Measurements from ENCODE around the gene FYN.

The FYN gene

DNA sequence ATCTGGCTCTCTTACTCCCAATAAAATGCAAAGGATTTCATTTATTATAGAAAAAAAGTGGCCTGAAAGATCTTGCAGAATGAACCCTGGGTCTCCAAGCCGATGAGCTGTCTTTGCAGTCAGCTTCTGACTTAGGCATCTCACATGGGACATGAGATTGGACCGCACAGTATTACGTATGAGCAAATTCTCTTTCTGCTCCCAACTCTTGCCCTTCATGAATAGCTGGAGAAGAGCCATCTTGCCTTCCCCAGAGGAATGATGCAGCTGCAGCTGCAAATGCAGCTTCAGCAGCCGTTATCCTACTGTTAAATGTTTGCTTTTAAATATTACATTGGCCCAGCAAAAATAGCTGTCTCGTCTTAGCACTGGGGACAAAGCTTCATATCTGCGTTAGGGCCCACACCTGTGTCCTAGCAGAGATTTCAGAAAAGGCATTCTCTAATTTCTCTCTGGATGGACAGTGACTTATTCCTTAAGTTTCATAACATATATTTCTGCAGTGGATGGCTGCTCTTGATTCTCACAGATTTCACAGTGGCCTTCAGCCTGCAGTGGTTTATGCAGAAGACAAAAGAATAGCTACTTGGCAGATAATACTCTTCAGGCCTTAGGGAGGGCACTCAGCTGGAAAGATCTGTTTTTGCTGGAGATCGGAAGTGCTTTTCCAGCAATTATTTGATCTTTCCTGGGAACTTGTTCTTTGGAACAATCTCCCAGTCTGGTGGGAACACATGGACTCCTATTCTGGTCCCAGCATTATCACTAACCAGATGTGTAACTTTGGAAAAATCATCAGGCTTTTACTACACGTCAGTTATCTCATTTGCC, 129.2 kb downstream of the FYN start:
- DNase-seq, result no peak

DNA sequence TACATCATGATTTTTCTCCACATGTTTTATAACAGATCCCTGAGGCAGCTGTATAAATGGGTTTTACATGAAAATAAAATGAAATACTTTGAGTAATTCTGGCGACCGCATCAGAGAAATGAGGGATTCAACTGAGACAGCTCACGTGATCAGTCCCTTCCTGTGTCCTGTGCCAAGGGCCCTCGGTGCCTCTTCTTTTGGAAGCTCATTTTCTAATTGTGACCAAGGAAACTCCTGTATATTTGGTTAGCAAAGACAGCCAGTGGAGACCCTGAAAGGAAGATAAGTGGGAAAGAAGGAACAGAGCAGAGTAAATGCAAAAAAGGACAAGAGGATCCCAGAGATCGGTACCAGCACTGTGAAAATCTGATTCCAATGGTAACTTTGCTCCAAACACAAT, 129.9 kb downstream of the FYN start:
- no peak for DNase-seq

GRCh38 chr6:111741177-111741952, 131.9 kb downstream of the FYN start:
- DNase-seq, result no peak

DNA sequence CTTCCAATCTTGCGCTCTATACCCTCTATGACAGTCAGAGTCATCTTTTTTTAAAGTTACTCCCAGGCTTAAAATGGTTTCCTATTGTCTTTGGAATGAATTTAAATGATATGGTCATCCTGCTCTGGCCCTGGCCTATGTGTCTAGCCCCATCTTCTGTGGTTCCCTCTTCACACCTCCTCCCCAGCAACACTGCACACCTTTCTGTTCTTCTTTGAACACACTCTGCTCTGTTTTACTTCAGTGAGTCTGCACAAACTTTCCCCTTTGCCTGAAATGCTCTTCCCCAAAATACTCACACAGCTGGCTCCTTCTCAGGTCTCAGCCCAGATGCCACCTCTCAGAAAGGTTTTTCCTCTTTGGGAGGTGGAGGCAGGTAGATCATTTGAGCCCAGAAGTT, 132.7 kb downstream of the FYN start:
- DNase-seq, result no peak

- peak in 1 of 2 donors; percentile 7 for DNase-seq
Measured at GRCh38 chr6:111739257-111739696, 134.0 kb downstream of the FYN start.

GRCh38 chr6:111738631-111739030, 134.6 kb downstream of the FYN start:
- no peak for DNase-seq

DNA sequence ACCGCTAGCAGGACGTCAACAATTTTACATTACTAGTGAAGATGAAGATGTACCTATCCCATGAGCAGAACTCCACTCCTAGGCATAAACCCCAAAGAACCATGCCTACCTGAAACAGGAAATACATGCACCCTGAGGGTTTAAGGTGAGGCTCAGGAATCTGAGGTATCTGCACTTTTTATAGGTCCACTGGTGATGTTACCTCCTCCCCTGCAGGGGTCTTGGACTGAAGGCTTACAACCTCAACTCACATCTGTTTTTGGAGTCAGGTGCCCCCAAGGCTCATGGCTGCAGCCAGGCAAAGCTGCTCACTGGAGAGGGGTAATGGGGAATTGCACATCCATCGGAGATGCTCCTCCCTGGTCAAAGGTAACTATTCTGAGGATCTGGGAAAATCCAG, 135.1 kb downstream of the FYN start:
- no peak for DNase-seq

- peak in 1 of 2 donors; percentile 16 for DNase-seq
Measured at GRCh38 chr6:111737065-111737521, 136.2 kb downstream of the FYN start.

DNA sequence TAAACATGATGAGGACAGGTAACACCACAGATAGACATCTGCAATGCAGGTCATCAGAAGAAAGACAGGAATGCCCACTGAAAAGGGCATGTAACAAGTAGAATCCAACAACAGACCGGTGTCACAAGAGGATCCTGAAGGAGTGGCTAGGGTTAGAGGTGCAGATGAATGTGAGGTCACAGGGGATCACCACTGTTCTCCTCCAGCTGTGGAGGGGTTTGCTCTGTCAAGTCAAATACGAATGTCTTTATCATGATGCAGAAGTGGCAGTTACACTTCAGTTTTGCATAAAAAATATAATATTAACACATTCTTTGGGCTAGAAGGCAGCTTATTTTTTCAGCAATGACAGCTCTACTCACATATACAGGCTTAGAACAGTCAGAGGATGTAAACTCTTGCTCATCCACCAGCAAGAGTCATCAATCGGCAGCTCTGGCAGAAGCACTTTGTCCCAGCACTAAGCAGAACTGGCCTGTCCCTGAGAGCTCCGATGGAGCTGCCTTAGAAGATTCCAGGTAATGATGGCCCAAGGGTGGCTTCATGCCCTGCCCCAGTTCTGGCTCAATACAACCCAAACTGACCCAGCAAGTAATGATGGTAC, 137.1 kb downstream of the FYN start:
- DNase-seq, result no peak

GRCh38 chr6:111734068-111735061, 138.9 kb downstream of the FYN start:
- DNase-seq, result no peak

DNA sequence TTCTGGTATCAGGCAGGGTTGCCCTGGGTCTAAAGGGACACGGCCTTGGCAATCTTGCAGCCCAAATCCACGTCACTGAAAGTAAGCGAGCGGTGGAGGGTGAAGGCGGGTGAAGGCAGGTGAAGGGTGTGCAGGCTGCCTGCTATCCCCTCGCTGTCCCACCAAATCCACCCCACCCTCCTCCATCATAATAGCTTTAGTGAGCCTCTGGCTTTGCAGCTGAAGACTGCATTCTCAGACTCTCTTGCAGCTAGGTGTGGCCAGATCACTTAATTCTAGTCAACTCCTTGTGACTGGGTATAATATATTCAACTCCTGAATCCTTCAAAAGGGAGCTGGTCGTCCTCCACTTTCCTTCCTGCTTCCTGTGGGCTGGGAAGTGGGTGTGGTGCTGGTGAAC, 140.9 kb downstream of the FYN start:
- DNase-seq, result no peak

DNA sequence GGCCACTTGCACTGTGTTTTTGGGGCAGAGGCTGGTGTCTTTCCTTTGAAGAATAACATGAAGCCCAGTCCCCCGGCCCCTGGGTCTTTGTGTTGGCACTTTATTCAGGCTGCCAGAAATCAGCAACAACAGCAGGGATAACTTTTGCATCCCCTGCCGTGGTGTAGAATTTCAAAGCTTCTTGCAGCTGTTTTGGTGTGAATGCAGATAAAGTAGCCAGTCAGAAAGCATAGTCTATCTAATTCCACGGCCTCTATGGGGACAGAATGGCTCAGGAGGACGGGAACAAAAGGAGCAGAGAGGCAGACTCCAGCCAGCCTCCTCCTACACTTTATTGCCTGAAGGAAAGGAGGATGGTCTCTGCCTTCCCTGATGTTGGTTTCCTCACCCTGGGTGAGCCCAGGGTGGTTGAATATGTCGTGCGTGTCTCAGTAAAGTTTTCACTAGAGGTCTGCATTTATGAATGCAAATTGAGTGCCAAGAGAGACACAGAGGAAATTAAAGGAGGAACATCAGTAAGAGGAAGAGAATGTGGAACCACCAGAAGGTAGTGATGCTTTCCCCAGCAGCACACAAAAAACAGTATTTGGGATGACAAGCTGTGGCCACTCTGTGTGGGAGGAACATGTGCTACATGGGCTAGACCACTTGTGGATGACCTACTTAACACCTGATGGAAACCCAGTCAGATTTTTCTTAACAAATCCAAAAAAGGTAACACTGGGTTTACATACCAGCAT, 141.6 kb downstream of the FYN start:
- DNase-seq, result peak; percentile 34 to 41

- DNase-seq, result no peak
Measured at GRCh38 chr6:111730864-111731263, 142.4 kb downstream of the FYN start.

DNA sequence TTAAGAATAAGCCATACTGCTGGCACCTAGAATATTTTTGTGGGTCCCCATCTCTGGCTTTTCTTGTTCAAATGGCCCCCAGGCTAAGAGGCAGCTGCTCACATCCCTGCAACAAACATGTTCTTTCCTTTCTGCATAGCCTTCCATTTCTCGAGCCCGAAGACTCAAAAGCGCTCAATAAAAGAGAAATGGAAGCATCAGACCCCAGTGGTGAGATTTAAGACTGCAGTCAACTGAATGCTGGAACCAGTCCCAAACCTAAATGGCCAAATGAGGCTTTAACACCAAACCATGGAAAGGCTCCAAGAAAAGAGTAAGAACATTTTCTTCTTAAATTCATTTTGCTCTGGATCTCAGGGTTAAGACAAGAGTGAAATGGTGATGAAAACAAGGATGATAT, 145.4 kb downstream of the FYN start:
- DNase-seq, result no peak

- DNase-seq, result no peak
Measured at GRCh38 chr6:111727041-111727440, 146.2 kb downstream of the FYN start.

DNA sequence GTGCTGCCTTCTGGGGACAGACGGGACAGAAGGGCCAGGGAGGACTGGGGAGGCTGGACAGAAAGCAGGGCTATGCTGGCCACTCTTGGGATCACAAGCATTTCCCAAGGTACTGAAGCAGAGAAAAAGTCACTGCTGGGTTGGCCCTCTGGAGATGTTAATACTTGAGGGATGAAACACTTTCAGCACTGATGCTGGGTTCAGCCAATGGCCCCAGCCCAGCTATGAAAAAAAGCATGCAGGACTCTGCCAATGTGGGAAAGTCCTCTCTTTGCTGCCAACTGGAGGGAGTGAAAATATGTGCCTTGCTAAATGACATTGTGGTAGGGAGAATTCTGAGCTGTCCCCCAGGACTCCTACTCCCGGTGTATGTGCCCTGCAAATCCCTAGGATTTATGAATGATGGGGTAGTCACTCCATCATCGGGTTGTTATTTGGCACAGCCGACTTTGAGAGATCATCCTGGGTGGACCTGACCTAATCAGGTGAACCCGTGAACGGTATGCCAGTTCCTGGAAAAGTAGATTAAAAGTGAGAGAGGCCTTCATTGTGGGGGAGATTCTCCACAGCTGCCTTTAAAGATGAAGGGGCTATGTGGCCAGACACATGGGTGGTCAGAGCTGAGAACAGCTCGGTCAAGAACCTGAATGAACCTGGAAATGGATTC, 147.7 kb downstream of the FYN start:
- DNase-seq, result no peak

- peak; percentile 50 to 52 for DNase-seq
Measured at GRCh38 chr6:111724505-111724904, 148.7 kb downstream of the FYN start.

DNA sequence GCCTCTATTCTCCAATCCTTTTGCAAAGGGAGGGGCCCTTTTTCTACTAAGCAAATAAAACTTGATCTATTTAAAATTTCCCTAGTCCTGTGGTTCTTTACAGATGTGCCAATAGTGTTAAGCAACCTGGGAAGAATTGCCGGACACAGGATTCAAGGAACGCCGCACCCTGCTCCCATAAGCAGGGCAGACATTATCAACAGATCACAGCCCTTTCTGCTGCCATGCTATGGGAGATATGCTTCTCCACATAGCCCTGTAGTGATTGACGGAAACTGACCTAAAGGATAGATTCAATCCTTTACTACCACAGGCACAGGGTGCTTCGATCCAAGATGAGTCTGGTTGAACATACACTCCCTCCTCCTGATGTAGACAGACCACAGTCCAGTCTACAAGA, 149.2 kb downstream of the FYN start:
- DNase-seq, result no peak

- DNase-seq, result no peak
Measured at GRCh38 chr6:111723412-111723970, 149.8 kb downstream of the FYN start.

GRCh38 chr6:111722179-111722731, 151.0 kb downstream of the FYN start:
- peak; percentile 25 to 36 for DNase-seq
